Lower leg skin (tissue), 3 donors: Measurements from ENCODE around the gene CBLN3.

ENCODE experiments used
- POLR2A ChIP-seq, 2 donors: fragments of 450-650 bp; IDR thresholded peaks; one replicate each; pipeline ENCODE4 v1.6.1; 2016 to 2017; ENCODE audit warnings: antibody characterized with exemption in 2 of 2, mild to moderate bottlenecking in 1 of 2, moderate library complexity in 1 of 2
- TF ChIP-seq, protein P1 (sequence below), 3 donors: fragments of 450-650 bp; IDR thresholded peaks; one replicate each; pipeline ENCODE4 v1.5.1; 2016; ENCODE audit warnings: antibody characterized with exemption in 3 of 3, mild to moderate bottlenecking in 3 of 3, moderate library complexity in 2 of 3

DNA sequence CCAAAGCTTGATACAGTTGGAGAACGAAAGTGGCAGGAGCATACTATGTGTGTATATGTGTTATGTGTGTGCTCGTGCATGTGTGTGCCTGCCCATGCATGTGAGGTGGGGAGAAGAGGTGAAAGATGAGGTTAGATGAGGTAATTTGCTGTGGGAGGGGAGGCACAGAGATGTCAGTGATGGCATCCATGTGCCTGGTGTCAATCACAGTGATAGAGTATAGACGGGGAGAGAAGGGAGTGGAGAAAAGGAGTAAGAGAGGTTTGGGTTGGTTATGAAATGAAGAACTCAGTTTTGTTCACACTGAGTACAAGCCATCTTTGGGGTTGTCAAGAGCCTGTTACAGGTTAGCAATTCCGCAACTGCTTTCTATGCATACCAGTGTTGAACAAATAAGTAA is 45.3 kb downstream of the CBLN3 start:
- TF ChIP-seq, protein P1, sequence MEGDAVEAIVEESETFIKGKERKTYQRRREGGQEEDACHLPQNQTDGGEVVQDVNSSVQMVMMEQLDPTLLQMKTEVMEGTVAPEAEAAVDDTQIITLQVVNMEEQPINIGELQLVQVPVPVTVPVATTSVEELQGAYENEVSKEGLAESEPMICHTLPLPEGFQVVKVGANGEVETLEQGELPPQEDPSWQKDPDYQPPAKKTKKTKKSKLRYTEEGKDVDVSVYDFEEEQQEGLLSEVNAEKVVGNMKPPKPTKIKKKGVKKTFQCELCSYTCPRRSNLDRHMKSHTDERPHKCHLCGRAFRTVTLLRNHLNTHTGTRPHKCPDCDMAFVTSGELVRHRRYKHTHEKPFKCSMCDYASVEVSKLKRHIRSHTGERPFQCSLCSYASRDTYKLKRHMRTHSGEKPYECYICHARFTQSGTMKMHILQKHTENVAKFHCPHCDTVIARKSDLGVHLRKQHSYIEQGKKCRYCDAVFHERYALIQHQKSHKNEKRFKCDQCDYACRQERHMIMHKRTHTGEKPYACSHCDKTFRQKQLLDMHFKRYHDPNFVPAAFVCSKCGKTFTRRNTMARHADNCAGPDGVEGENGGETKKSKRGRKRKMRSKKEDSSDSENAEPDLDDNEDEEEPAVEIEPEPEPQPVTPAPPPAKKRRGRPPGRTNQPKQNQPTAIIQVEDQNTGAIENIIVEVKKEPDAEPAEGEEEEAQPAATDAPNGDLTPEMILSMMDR (IDR thresholded peaks at IDR 0.05), result no peak
- no peak for TF ChIP-seq POLR2A (IDR thresholded peaks at IDR 0.05)
